Stimulated activated CD8-positive, alpha-beta memory T cell treated with anti-CD3 and anti-CD28 coated beads, Interleukin-12 subunit alpha, Interleukin-12 subunit beta, amount 100 ng/mL, for 24 hours (primary cell): Measurements from ENCODE around the gene PGAP6.

Source experiments
- DNase-seq: peaks from one replicate; pipeline ENCODE4 v3.0.0-alpha.2; 2020; ENCODE audit errors: extremely low read depth

The PGAP6 gene

GRCh38 chr16:330741-331140 is 51.0 kb downstream of the PGAP6 start:
- DNase-seq = no peak

DNA sequence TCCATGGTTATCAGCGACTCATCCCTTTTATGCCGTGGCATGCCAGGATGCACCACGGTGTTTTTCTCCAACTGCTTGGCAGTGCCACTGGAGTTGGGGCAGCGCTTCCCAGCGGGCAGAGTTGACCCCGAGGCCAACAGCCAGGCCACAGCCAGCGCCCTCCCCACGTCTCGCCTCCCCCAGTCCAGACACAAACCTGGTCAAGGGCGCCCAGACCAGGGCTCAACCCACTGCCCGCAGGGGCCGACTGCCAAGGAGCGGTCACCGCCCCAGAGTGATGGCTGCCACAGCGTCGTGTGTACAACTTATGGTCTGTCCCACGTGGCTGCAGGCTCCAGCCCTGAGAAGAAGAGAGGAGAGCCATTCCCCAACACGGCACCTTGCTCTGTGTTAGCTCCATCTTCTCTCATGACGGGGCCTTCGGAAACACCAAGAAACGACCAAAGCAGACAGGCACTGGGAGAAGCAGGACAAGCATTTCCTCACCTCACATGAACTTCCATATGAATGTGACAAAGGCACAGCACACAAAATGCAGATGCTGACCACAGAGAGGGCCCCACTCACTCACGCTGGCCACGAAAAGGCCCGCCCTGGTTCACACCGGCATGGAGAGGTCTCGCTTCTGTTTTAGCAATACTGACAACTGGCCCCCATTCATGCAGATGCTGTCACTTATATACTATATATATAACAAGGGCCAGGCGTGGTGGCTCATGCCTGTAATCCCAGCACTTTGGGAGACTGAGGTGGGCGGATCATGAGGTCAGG is 56.2 kb downstream of the PGAP6 start:
- no peak for DNase-seq

DNA sequence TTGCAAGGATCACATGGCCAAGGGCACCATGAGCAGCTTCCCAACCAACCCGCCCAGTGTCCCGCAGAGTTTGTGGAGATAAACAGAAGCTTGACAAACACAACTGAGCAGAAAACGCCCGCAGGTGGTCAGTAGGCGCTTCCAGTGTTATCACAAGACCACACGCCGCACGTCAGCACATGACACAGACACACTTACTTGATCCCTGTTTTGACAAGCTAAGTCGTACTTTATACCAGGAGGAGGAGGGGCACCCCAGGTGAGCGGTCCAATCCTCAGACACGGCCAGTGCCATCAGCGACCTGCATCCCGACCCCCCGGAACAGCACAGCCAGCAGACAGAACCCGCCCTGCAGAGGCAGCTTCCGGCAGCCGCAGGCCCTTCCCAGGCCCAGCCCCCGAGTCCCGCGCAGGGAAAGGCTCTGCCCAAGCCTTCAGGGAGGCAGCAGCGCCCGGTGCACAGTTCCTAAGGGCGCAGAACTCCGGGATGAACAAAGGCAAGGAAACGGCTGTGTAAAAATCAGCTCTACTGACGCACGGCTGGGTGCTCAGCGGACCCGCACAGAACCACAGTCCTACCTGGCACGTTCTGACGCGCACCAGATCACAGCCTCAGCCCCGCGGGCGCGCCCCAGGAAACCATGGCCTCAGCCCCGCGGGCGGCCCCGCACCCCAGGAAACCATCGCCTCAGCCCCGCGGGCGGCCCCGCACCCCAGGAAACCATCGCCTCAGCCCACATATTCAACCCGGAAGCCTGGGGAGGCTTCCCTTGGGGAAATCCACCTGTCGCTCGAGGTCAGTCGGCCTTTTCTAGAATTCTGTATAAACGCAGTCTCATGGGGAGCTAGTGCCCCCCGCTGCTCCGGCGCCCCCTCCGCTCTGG is 57.1 kb downstream of the PGAP6 start:
- DNase-seq = no peak

- no peak for DNase-seq
Observed at GRCh38 chr16:324201-324450, 57.7 kb downstream of the PGAP6 start.

DNA sequence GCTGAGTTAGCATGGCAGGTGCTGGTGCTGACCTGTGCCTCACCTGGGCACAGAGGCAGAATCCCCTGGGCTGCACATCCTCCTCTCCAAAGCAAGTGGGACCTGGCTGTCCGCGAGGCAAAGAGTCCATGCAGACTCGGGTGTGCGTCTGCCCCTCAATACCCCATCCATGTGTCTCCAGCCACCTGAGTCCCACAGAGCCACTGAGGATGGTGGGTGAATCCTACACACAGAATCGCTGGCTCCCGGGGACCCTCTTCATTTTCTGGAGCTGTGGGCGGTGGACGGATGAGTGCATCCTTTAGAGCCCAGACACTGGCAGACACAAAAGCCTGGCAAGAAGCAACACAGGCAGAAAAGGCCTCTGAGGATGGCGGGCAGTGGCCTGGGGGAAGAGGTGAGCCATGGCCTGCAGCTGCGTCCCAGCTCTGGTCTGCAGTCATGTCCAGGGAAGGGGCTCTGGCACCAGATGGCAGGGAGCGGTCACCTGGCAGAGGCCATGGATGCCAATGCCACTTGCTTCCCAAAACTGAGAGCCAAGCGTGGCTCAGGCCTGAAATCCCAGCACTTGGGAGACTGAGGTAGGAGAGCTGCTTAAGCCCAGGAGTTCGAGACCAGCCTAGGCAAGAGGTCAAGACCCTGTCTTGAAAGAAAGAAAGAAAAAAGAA is 59.2 kb downstream of the PGAP6 start:
- no peak for DNase-seq

- no peak for DNase-seq
Observed at GRCh38 chr16:321532-321931, 60.2 kb downstream of the PGAP6 start.
